ENCODE results near the gene CUTA.
"Not testable (repeated sequence)": the region's sequence is repeated elsewhere in the genome, so short reads cannot be mapped to it uniquely, and the experiment has no call there.

Gene CUTA

GRCh38 chr6:33405386-33405940, 12.4 kb downstream of the CUTA start:
- no peak for DNase-seq (ENCODE audit: low spot score)

DNA sequence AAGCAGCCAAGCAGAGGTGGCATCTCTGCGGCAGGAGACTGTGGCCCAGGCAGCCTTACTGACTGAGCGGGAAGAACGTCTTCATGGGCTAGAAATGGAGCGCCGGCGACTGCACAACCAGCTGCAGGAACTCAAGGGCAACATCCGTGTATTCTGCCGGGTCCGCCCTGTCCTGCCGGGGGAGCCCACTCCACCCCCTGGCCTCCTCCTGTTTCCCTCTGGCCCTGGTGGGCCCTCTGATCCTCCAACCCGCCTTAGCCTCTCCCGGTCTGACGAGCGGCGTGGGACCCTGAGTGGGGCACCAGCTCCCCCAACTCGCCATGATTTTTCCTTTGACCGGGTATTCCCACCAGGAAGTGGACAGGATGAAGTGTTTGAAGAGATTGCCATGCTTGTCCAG, 13.0 kb downstream of the CUTA start:
- DNase-seq (ENCODE audit: low spot score): no peak

- not testable (repeated sequence) for DNase-seq (ENCODE audit: low spot score)
These were observed 18.0 kb downstream of the CUTA start for GRCh38 chr6:33399881-33400280.

GRCh38 chr6:33398601-33399000, 19.3 kb downstream of the CUTA start:
- DNase-seq (ENCODE audit: low spot score): not testable (repeated sequence)

- DNase-seq (ENCODE audit: low spot score): no peak
These were observed 20.4 kb downstream of the CUTA start for GRCh38 chr6:33397541-33397940.

DNA sequence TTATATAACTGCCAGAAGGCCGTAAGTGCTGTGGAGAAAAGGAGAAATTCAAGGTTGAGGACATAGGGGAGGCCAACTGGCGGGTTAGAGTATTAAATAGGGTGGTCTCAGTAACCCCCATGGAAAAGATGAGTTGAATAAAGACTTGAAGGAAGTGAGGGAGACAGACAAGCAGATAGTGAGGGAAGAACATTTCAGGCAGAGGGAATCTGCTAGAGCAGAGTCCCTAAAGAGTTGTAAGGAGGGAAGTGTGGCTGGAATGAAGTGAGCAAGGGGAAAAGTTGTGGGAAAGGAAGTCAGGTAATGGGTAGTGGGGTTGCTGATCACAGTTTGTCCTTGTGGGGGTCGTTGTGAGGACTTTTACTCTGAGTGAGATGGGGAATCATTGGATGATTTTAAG, 24.9 kb downstream of the CUTA start:
- DNase-seq (ENCODE audit: low spot score): no peak

DNA sequence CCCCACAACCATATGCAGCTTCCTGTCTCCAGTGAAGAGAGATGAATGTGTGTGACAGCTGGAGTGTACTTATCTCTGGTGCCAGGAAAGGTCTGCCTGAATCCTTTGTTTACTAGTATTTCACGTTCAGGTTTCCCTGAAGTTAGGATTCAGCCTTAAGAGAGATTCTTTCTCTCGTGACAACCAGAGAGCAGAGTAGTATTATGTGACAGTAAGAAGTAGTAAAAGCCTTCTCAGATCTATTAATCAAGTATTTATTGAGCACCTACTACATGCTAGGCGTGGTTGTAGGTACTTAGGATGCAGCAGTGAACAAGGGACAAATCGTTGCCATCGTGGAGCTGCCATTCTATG, 25.3 kb downstream of the CUTA start:
- DNase-seq (ENCODE audit: low spot score): no peak

- peak; percentile 59 for DNase-seq (ENCODE audit: low spot score)
These were observed 25.8 kb downstream of the CUTA start for GRCh38 chr6:33391922-33392594.

DNA sequence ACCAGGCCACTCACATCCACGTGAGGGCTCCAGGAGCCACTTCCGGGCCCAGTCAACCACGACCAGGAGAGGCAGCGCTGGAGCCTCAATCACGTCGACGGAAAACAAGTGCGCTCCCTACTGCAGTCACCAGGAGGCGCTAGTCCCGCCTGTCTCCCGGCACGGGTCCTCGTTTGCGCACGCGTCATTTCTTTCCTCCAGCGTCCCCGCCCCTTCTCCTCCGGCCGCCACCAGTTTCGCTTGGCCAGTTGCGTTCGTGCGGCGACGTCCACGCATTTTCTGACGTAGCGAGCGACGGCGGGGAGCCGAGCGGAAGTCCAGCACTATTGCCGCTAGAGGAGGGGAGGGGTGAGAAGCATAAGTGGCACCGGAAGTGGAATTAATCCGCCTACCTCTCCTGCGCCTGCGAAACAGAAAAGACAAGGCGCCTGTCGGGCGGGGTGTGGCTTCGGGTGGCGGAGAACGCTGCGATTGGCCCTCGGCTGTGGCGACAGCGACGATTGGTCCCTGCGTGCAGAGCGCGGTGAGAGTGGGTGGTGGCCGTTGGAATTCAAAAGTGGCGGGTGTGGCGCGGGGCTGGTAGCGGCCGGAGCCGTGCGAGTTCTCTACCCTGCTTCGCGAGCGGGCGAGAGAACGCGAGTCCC, 26.5 kb downstream of the CUTA start, which contains the start of gene KIFC1:
TSS of gene KIFC1 (plus strand) at position 546 of the 644 bp plus-strand sequence. CDS start 163 bp downstream, outside the sequence.
- peak; percentile 100 for DNase-seq (ENCODE audit: low spot score)

DNA sequence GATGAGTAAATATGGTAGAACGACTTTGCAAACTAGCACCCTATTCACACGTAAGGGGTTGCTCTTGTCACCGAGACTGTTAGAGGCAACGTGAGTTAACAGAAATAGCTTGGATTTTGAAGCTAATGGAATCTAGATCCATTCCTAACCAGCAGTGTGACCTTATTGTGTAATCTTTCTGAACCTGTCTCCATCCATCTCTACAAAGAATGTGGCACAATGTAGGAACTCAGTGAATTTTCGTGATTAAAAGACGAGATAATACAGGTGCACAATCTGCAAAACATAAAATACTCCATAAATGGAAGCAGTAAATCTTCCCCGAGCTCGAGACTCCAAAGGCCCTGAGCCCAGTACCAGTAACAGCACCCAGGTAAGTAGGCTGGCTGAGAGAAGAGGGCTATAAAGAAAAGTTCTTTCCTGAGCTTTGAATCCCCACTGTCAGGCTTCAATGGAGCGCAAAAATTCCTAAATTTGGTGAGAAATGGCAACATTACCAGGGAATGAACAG, 27.1 kb downstream of the CUTA start:
- DNase-seq (ENCODE audit: low spot score): no peak

DNA sequence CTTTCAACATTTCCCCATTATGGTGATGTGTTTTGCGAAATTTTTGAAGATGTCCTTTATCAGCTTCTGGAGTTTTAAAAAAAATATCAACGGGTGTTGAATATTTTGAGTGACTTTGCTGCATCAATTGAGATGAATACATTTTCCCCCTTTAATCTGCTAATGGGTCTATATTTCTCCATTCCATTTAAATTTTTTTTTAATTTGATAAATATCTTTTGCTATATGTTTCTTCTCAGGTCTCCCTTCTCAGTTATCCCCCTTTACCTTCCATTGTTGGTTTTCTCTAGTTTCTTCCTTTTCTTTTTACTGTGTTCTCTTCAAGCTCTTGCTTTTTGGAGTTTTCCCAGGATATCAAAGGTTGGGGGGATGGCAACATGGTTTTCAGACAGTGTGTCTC, 27.7 kb downstream of the CUTA start:
- DNase-seq (ENCODE audit: low spot score): no peak

GRCh38 chr6:33384581-33385020, 33.3 kb downstream of the CUTA start:
- DNase-seq (ENCODE audit: low spot score): no peak

- DNase-seq (ENCODE audit: low spot score): no peak
These were observed 34.3 kb downstream of the CUTA start for GRCh38 chr6:33383427-33384185.

DNA sequence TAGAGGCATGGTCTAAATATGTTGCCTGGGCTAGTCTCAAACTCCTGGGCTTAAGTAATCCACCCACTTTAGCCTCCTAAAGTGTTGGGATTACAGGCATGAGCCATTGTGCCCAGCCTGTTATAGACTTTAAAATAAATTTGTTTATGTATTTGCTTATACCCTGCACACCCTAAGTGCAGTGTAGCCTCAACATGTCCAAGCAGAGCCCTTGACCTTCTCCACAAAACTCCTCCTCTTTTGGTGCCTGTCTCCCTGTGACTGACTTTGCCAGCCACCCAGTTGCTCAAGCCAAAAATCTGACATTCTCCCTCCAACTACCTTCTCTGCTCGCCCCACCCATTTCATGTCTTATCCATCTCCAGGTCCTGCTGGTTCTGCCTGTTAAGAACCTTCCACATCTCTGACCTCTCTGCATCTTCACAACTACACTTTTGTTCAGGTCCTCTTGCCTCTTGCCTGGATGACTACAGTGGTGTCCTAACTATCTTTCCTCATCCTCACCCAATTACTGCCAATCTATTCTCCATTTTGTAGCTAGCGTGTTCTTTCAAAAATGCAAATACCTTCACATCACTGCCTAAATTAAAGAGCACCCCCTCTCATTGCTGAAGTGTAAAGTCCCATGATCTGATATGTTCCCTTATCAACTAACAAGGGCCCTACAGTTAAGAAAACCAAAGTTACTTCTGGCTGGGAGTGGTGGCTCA, 37.5 kb downstream of the CUTA start:
- DNase-seq (ENCODE audit: low spot score): no peak

DNA sequence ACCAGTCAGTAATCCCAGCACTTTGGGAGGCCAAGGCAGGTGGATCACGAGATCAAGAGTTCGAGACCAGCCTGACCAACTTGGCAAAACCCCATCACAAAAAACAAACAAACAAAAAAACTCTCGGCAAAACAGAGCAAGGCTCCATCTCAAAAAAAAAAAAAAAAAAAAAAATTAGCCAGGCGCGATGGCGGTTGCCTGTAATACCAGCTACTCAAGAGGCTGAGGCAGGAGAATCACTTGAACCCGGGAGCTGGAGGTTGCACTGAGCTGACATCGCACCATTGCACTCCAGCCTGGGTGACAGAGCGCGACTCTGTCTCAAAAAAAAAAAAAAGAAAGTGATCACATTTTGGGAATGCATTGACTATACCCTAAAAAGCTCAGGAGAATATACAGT, 38.7 kb downstream of the CUTA start:
- DNase-seq (ENCODE audit: low spot score): not testable (repeated sequence)

- no peak for DNase-seq (ENCODE audit: low spot score)
These were observed 40.7 kb downstream of the CUTA start for GRCh38 chr6:33377171-33377570.

DNA sequence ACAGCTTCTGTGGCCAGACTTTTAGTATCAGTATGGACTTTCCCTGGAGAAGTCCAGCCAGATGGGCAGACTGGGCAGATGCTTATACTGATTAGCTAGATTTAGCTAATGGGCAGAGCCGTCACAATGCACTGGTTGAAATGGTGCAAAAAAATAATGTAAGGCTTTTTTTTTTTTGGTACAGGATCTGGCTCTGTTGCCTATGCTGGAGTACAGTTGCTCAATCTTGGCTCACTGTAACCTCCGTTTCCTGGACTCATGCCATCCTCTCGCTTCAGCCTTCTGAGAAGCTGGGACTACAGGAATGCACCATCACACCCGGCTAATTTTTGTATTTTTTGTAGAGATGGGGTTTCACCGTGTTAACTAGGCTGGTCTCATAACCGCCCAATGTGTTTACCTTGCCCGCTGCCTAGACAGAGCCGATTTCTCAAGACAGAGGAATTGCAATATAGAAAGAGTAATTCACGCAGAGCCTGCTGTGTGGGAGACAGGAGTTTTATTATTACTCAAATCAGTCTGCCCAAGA, 42.7 kb downstream of the CUTA start:
- DNase-seq (ENCODE audit: low spot score): no peak

DNA sequence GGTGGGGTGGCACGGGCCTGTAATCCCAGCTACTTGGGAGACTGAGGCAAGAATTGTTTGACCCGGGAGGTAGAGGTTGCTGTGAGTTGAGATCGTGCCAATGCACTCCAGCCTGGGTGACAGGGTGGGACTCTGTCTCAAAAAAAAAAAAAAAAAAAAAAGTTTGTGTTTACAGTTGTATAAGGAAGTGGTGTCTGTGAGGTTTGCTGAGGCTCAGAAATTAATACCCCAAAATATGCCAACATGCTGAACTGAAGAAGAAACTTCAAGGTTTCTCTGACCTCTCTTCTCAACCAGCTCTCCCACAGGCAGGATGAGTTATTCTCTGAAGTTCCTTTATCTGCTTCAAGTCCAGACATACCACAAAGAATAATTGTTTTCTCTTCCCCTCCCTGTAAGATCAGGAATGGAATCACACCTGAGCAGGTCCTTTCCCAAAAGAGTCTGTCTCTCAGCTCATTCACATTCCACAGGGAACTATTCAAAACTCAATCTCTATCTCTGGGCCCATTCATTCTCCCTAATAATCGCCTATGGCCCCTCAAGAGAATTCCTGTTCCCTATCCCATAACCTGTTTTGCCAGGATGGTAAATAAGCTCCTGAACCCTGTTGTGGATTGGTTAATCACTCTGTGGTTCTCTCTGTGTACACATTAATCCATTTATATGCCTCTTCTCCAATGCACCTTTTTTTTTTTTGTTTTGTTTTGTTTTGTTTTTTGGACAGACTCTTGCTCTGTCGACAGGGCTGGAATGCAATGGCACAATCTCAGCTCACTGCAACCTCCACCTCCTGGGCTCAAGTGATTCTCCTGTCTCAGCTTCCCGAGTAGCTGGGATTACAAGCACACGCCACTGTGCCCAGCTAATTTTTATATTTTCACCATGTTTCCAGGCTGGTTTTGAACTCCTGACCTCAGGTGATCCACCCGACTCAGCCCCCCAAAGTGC, 43.7 kb downstream of the CUTA start:
- DNase-seq (ENCODE audit: low spot score): no peak

- DNase-seq (ENCODE audit: low spot score): no peak
These were observed 45.3 kb downstream of the CUTA start for GRCh38 chr6:33372526-33373123.

GRCh38 chr6:33371901-33372300, 46.0 kb downstream of the CUTA start:
- DNase-seq (ENCODE audit: low spot score): not testable (repeated sequence)
